Renal cortex interstitium (tissue), 11 donors: ENCODE data around the gene SLC4A9. TPM values are rescaled to one million over a fixed set of nuclear protein-coding genes. Genes with fewer than 3 reads are reported as not detected.

ENCODE experiments used
- DNase-seq, 11 donors: peaks; one replicate each; pipeline ENCODE4 v3.0.0-alpha.2; 2013; ENCODE audit warnings: low read depth in 9 of 11, low spot score in 4 of 11; ENCODE audit errors: extremely low read depth in 1 of 11
- polyA plus RNA-seq, 3 donors: library from polyadenylated mRNA; unstranded; fragments of 120-200 nt; gene quantifications; one replicate each; pipeline ENCODE4 v1.2.1, GENCODE V29; 2013; ENCODE audit not compliant: insufficient read length in 3 of 3

Gene SLC4A9
- polyA plus RNA-seq, 3 donors = 11.7 to 43.4 (median 13.6) TPM

GRCh38 chr5:140355546-140355945, 4.4 kb upstream of the SLC4A9 start:
- no peak for DNase-seq

- no peak for DNase-seq
Observed at GRCh38 chr5:140356853-140357725, 2.9 kb upstream of the SLC4A9 start.

- DNase-seq = peak in 10 of 11 donors; percentile 44 to 73 (median 66)
Observed at GRCh38 chr5:140357726-140358093, 2.3 kb upstream of the SLC4A9 start.

- no peak for DNase-seq
Observed at GRCh38 chr5:140358738-140359310, 1.2 kb upstream of the SLC4A9 start.

- DNase-seq = no peak
Observed at GRCh38 chr5:140360681-140361479, 886 bp downstream of the SLC4A9 start.

GRCh38 chr5:140361901-140362300, 1.9 kb downstream of the SLC4A9 start:
- no peak for DNase-seq

- no peak for DNase-seq
Observed at GRCh38 chr5:140362311-140362710, 2.3 kb downstream of the SLC4A9 start.

- DNase-seq = peak in 7 of 11 donors; percentile 43 to 60 (median 51)
Observed at GRCh38 chr5:140362875-140363630, 3.1 kb downstream of the SLC4A9 start.

- no peak for DNase-seq
Observed at GRCh38 chr5:140363631-140364471, 3.9 kb downstream of the SLC4A9 start.

- DNase-seq = no peak
Observed at GRCh38 chr5:140364472-140364765, 4.4 kb downstream of the SLC4A9 start.

- DNase-seq = no peak
Observed at GRCh38 chr5:140365282-140365681, 5.3 kb downstream of the SLC4A9 start.

- DNase-seq = no peak
Observed at GRCh38 chr5:140365941-140366340, 5.9 kb downstream of the SLC4A9 start.

GRCh38 chr5:140366589-140367255, 6.7 kb downstream of the SLC4A9 start:
- DNase-seq = no peak

- no peak for DNase-seq
Observed at GRCh38 chr5:140367256-140368013, 7.4 kb downstream of the SLC4A9 start.

GRCh38 chr5:140371356-140372151, 11.6 kb downstream of the SLC4A9 start:
- no peak for DNase-seq

GRCh38 chr5:140372971-140373487, 13.0 kb downstream of the SLC4A9 start:
- DNase-seq = peak; percentile 31 to 69 (median 51)
